Measurements from ENCODE around the gene ACAP3.
"Not testable (repeated sequence)": the region's sequence is repeated elsewhere in the genome, so short reads cannot be mapped to it uniquely, and the experiment has no call there.

ACAP3 gene

DNA sequence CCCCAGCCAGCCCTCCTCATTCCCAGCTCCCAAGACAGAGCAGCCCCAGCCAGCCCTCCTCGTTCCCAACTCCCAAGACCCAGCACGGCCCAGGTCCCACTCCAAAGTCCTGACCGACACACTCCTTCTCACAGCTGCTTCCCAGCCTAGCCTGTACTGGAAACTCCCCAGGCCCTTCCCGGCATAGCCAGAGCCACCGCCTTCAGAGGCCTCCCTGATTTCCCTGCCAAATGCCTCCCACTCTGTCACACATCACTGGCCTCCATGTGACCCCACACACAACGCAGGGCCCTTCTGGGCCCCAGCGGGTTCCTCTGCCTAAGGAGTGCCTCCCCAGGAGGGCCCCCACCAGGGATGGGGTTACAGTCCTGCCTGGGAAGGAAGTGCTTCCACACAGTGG lies 36.9 kb downstream of the ACAP3 start:
- DNase-seq (ENCODE audit: low read depth in 1 of 2, low spot score in 1 of 2), result no peak

- DNase-seq (ENCODE audit: low read depth in 1 of 2, low spot score in 1 of 2), result no peak
Measured at GRCh38 chr1:1268284-1268682, 39.4 kb downstream of the ACAP3 start.

DNA sequence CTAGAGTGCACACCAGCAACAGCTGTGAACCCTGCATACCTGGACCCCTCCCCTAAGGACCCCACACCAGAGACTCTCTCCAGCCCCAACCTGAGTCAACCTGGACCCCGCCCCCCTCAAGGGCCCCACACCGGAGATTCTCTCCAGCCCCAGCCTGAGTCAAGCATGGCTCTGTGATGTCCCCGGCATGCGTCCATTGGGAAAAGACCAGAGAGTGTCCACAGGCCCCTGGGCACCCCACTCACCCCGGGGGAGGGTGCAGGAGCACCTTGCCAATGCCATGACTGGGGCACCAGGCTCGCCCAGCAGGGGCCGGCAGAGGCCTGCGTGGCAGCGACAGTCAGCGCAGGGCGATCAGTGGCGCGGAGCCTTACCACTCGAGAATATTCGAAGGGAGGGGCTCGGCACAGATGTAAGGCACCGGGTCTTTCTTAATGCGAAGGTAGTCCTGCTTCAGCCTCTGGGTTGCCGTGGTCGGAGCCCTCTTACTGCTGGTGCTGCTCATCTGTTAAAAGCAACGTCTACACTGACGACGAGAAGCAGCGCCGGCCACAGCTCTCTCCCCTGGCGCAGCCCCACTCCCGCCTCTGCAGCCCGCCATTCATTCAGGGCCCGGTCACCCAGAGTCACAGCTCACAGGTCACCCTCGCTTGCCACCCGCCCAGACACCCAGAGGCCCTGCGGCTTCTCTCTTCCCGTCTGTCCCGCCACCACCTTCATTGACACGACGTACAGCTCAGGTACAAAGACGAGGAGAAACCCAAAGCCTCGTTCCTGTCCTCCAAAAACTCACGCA lies 40.0 kb downstream of the ACAP3 start:
- DNase-seq (ENCODE audit: low read depth in 1 of 2, low spot score in 1 of 2), result no peak

GRCh38 chr1:1264868-1265272 lies 42.9 kb downstream of the ACAP3 start:
- no peak for DNase-seq (ENCODE audit: low read depth in 1 of 2, low spot score in 1 of 2)

DNA sequence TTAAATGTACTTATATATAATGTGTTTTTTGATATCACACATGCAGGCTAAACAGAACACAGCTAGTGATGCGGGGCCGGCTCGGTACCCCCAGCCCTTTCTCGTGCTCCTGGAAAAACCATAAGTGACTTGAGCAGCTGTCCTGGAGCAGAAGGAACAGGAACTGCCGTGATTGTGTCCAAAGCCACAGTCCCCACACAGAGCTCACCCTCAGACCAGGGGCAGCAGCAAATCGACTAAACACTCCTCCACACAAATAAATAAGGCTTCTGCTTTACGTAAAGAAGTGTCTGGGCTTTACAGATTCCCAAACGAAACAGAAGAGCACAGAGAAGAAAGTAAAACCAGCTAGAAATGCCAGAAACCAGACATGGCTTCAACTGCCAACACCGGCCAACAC lies 43.7 kb downstream of the ACAP3 start:
- DNase-seq (ENCODE audit: low read depth in 1 of 2, low spot score in 1 of 2), result no peak

- no peak for DNase-seq (ENCODE audit: low read depth in 1 of 2, low spot score in 1 of 2)
Measured at GRCh38 chr1:1262758-1263157, 45.0 kb downstream of the ACAP3 start.

- no peak for DNase-seq (ENCODE audit: low read depth in 1 of 2, low spot score in 1 of 2)
Measured at GRCh38 chr1:1262071-1262470, 45.7 kb downstream of the ACAP3 start.

DNA sequence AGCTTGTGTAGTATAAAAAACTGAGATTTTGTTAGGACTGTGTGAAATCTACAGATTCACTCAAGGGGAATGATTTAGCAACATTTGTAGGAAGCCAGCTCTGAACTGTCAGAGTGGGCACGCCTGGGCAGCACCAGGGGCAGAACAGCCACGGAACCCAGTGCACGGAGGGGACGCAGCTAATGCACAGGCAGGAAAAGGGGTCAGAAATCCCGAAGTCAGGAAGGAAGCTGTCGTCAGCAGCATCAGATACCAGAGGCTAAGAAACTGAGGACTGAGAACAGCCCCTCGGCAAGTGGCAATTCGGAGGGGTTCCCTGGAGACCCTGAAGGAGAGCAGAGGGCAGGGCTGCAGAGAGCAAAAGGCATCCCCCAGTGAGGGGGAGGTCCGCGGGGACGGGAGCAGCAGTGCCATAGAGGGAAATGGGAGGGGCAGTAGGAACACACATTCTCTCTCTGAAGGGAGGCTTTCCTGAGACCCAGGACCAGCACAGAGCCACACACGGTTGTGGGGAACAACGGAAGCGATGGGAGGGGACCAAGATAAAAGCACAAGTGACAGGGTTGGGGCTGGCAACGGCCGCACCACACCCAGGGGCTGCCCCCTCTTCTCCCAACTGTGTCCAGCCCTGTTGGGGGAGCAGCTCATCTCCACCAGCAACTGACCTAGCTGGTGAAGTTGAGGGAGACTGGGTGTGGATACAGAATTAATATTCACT lies 46.7 kb downstream of the ACAP3 start:
- no peak for DNase-seq (ENCODE audit: low read depth in 1 of 2, low spot score in 1 of 2)

DNA sequence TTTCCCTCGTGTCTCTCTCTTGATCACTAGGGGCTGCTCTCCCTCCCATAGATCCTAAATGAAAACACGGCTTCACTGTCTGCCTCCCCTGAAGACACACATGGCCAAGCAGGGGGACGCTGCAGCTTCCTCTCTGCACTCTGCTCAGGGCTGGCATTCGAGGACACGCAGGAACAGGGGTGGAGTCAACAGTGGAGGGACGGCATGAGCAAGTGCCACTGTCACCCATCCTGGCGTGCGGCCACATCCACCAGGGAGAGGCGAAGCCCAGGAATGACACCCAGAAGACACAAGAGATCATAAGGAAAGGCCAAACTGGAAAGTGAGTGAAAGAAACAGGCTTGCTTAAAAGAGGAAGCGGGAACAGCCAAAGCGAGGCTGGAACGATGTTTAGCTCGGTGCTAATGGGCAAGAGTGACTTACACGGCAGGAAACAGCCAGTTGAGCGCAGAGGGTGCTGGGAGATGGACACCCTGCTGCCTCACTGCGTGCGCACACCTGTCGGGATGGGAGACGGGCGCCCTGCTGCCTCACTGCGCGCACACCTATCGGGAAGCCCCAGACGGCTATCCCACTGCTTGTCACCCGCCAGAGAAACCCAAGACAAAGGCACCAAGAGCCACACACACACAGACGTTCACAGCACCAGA lies 47.7 kb downstream of the ACAP3 start:
- no peak for DNase-seq (ENCODE audit: low read depth in 1 of 2, low spot score in 1 of 2)

- no peak for DNase-seq (ENCODE audit: low read depth in 1 of 2, low spot score in 1 of 2)
Measured at GRCh38 chr1:1259540-1259939, 48.2 kb downstream of the ACAP3 start.

DNA sequence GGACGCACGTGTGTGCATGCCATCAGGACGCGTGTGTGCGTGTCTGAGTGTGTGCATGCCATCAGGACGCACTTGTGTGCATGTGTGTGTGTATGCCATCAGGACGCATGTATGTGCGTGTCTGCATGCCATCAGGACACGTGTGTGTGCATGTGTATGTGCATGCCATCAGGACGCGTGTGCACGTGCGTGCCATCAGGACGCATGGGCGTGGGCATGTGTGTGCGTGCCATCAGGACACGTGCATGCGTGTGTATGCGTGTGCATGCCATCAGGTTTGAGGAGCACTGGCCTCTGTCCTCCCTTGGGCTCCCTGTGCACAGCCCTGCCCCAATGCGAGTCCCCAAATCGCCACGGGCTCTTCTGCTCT lies 48.6 kb downstream of the ACAP3 start:
- DNase-seq (ENCODE audit: low read depth in 1 of 2, low spot score in 1 of 2), result no peak

DNA sequence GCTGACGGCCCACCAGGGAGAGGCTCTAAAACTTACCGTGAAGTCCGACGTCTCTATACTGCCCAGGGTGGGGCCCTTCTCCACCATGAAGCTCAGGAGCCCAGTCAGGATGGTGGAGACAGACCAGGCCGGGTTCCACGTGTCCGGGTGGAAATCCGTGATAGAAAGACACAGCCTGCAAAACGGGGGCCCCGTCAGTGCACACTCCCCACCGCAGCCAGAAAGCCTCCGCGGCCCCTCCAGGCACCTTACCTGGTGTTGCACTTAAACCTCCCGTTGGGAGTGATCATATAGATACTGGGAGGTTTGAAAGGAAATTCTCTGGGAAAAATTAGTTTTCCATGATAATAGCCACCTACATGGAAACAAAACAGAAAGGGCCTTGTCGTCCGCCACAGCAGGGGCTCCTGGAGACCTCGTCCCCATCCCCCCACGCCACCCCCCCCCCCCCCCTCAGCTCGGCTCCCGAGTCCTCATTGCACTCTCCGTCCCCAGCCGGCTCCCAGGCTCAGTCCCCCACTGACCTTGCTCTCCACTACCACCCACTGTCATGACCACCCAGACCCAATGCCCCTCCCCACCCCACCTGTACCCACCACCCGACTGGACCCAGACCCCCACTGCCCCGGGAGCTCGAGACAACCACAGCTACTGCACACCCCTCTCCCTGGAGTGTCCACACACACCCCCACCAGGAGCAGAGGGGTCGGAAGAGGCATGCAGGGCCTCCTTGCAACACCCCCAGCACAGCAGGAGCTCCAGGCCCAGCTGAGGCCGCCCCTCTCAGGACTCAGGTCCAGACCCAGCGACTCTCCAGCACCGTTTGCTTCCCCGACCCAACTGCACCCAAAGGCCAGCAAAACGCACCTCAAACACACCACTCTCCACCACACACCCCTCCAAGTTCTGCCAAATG lies 50.5 kb downstream of the ACAP3 start:
- no peak for DNase-seq (ENCODE audit: low read depth in 1 of 2, low spot score in 1 of 2)

DNA sequence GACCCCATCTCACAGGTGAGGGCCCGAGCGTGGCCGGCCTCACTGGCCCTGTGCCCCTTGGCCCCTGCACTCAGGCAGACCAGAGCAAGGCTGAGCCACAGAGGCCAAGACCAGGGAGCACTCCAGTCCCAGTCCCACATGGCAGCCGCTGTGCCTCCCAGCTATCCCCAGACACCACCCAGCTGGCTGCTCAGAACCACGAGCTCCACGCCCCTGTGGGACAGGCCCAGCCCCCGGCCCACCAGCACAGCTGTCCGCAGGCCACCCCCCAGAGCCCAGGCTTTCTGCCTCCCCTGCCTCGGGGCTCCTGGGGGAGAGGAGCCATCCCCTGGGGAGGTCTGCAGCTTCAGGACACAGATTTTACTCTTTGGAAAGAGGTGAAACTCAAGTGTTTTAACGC lies 52.1 kb downstream of the ACAP3 start:
- no peak for DNase-seq (ENCODE audit: low read depth in 1 of 2, low spot score in 1 of 2)

- no peak for DNase-seq (ENCODE audit: low read depth in 1 of 2, low spot score in 1 of 2)
Measured at GRCh38 chr1:1255078-1255477, 52.7 kb downstream of the ACAP3 start.

- DNase-seq (ENCODE audit: low read depth in 1 of 2, low spot score in 1 of 2), result no peak
Measured at GRCh38 chr1:1254667-1254998, 53.1 kb downstream of the ACAP3 start.

DNA sequence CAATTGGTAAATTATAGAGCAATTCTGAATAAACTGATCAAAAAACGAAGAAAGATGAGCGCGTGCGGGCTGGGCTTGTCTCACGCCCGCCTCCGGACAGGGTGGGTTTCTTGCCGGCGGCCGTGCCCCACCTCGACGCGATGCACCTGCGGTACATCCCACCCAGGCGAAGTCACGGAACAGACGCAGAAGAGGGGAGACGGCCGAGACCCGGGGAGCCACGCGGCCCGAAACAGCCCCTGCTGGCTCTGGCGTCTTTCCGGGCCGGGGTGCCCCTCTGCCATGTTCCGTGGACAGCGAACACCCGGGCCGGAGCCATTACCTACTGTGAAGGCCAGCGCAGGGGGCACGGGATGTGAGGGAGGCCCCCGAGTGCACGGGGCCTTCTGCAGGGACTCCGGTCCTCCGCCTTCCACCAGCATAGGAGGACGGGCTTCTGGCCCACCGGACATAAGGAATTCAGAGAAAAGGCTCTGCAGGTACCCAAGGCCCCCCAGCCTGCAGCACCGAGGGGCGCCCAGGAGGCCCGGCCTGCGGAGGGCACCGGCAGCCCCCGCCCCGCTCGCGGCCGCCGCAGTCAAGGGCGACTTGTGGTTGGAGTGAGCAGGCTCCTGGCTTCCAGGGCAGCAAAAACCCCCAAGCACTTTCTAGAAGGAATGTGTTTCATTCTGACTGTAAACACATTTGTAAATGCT lies 53.6 kb downstream of the ACAP3 start:
- no peak for DNase-seq (ENCODE audit: low read depth in 1 of 2, low spot score in 1 of 2)

- DNase-seq (ENCODE audit: low read depth in 1 of 2, low spot score in 1 of 2), result no peak
Measured at GRCh38 chr1:1253314-1253713, 54.4 kb downstream of the ACAP3 start.

DNA sequence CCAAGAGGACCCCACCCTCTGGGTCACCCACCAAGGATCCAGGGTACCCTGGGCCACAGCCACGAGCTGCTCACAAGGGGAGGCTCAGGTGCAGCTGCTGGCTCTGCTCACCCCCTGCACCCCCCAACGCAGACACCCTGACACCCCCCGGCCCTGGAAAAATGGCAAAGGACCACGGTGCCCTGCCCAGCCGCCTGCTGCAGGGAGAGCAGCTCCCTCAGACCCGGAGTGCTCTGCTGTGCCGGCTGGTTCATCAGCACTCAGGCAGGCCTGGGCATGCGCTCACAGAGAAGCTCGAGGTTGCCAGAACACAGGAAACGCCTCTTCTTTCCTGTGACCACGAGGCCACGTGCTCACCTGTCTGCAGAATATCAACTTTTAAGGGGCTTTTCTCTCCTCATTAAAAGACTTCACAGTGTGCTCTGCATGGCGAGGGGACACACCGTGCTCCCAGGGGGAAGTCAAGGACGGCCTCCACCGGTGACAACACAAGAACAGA lies 56.9 kb downstream of the ACAP3 start:
- peak; percentile 24 to 49 for DNase-seq (ENCODE audit: low read depth in 1 of 2, low spot score in 1 of 2)

DNA sequence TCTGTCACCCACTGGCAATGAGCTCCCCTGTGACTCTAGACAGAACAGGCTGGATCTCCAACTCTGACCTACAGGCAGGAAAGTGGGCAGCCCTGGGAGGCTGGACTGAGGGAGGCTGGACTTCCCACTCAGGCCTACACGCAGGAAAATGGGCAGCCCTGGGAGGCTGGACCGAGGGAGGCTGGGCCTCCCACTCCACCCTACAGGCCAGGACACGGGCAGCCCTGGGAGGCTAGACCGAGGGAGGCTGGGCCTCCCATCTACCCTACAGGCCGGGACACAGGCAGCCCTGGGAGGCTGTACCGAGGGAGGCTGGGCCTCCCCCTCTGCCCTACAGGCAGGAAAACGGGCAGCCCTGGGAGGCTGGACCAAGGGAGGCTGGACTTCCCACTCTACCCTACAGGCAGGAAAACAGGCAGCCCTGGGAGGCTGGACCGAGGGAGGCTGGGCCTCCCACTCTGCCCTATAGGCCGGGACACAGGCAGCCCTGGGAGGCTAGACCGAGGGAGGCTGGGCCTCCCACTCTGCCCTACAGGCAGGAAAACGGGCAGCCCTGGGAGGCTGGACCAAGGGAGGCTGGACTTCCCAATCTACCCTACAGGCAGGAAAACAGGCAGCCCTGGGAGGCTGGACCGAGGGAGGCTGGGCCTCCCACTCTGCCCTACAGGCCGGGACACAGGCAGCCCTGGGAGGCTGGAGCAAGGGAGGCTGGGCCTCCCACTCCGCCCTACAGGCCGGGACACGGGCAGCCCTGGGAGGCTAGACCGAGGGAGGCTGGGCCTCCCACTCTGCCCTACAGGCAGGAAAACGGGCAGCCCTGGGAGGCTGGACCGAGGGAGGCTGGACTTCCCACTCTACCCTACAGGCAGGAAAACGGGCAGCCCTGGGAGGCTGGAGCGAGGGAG lies 59.5 kb downstream of the ACAP3 start:
- not testable (repeated sequence) for DNase-seq (ENCODE audit: low read depth in 1 of 2, low spot score in 1 of 2)

All from activated CD4-positive, alpha-beta T cell treated with anti-CD3 and anti-CD28 coated beads, Interleukin-2, amount 50 U/mL, for 24 hours (primary cell).